Measurements from ENCODE around the gene GCGR.

Gene GCGR

GRCh38 chr17:81812571-81813370, 8.8 kb downstream of the GCGR start:
- DNase-seq = no peak

- no peak for DNase-seq
These were observed 9.4 kb downstream of the GCGR start for GRCh38 chr17:81813371-81813684.

GRCh38 chr17:81813861-81814683, 10.1 kb downstream of the GCGR start:
- DNase-seq = no peak

GRCh38 chr17:81814748-81815645, 11.0 kb downstream of the GCGR start:
- no peak for DNase-seq

GRCh38 chr17:81815646-81815986, 11.7 kb downstream of the GCGR start:
- DNase-seq = no peak

GRCh38 chr17:81817758-81818147, 13.8 kb downstream of the GCGR start:
- no peak for DNase-seq

GRCh38 chr17:81819708-81820107, 15.8 kb downstream of the GCGR start:
- no peak for DNase-seq

- no peak for DNase-seq
These were observed 17.2 kb downstream of the GCGR start for GRCh38 chr17:81821147-81821546.

- DNase-seq = no peak
These were observed 17.8 kb downstream of the GCGR start for GRCh38 chr17:81821603-81822311.

GRCh38 chr17:81822312-81822637, 18.3 kb downstream of the GCGR start:
- no peak for DNase-seq

GRCh38 chr17:81822996-81823819, 19.3 kb downstream of the GCGR start:
- DNase-seq = no peak

- DNase-seq = no peak
These were observed 20.0 kb downstream of the GCGR start for GRCh38 chr17:81823820-81824550.

GRCh38 chr17:81824595-81824994, 20.6 kb downstream of the GCGR start:
- DNase-seq = no peak

- no peak for DNase-seq
These were observed 22.0 kb downstream of the GCGR start for GRCh38 chr17:81825841-81826466.

- no peak for DNase-seq
These were observed 24.7 kb downstream of the GCGR start for GRCh38 chr17:81828656-81829055.

- DNase-seq = no peak
These were observed 25.9 kb downstream of the GCGR start for GRCh38 chr17:81829858-81830257.

- no peak for DNase-seq
These were observed 27.6 kb downstream of the GCGR start for GRCh38 chr17:81831563-81831956.

- no peak for DNase-seq
These were observed 28.1 kb downstream of the GCGR start for GRCh38 chr17:81831957-81832607.

- no peak for DNase-seq
These were observed 28.7 kb downstream of the GCGR start for GRCh38 chr17:81832608-81833159.
